ENCODE data around the gene ADRA2B. TPM values are rescaled to one million over a fixed set of nuclear protein-coding genes. Genes with fewer than 3 reads are reported as not detected.
"Not testable (repeated sequence)": the region's sequence is repeated elsewhere in the genome, so short reads cannot be mapped to it uniquely, and the experiment has no call there.

ADRA2B gene
- total RNA-seq, 2 experiments from 2014 or later = 0.30 to 0.54 TPM

DNA sequence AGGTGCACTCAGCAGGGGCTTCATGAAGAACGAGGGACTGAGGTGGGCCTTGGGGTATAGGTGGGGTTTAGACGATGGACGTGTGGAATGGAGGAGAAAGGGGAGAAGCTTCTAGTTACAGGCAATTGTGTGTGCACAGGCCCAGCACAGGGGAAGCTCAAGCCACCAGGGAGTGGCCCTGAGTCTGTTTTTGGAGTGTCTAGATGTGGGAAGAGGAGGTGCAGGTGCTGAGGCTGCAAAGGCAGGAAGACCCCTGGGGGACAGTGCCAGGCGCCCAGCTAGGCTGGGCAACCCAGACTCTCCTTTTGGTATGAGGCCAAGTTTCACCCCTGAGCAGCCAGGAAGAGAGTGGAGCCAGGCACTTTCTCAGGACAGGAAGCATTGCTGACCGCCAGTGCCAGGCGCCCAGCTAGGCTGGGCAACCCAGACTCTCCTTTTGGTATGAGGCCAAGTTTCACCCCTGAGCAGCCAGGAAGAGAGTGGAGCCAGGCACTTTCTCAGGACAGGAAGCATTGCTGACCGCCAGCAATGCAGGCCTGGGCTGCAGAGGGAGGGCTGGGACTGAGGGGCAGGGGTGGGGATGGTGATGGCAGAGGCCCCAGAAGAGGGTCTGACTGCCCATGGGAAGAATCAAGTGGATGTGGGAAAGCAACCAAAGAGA lies 31.4 kb downstream of the ADRA2B start:
- ATAC-seq; H3K9me3 Mint-ChIP-seq (ENCODE audit: low read depth); DNase-seq; H3K4me3 Mint-ChIP-seq; H3K27me3 Mint-ChIP-seq; H3K36me3 Mint-ChIP-seq (ENCODE audit: low read depth); CTCF ChIA-PET; H3K4me1 Mint-ChIP-seq; POLR2A ChIA-PET; H3K27ac Mint-ChIP-seq: not testable (repeated sequence)
- intact Hi-C loops (cut with DNase I, micrococcal nuclease) = loop anchor here in 1 of 2 experiments (2.0 kb wide), 1 partner anchor 20 kb away; no protein-coding TSS in a partner anchor

DNA sequence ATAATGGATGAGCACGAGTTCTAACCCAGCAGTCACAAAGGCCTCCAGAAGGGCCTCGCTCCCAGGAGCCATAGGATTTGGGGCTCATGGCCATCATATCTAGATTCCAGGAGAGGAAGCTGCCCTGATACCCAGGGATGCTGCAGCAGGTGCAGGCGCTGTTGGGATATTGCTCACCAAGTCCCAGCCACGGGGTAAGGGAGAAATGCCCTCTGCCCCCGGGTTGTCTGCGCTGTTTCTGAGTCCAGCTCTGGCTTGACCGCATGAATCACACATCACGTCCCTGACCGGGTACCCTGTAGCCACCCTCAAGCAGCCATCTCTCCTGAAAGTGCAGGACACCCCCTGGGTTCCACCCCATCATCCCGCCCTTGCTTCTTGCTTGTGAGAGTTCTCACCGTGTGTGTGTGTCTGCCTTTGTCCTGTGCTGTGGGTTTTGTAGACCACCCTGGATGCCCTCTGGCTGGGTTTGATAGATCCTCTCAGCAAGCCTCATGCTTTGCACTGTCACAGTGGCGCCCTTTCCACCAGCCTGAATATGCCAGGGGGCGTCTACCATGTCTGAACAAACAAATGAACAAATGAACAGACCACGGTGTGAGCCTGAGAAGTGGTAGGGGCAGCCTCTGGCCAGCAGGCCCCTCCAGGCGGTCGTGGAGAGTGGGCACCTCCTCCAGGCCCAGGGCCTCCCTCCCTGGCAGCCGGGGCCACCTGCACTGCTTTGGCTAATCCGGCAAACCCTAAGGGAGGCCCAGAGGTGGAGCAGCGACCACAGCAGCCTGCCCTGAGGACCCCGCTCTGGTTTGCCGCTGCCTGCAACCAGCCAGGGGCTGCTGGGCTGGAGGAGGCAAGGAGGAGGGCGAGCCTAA lies 32.1 kb downstream of the ADRA2B start:
- Mint-ChIP-seq H3K9me3 (ENCODE audit: low read depth) (peaks cover 1% of the 10 kb centered on the region), H3K4me3 (no peak overlapping the region), H3K4me1 (peaks cover 2% of the 10 kb centered on the region), H3K36me3 (ENCODE audit: low read depth) (no peaks in the 10 kb centered on the region), H3K27me3 (peaks cover 2% of the 10 kb centered on the region), H3K27ac (no peak overlapping the region)
- ChIA-PET CTCF (no interaction called here), POLR2A (no interaction called here)
- intact Hi-C loops (cut with DNase I, micrococcal nuclease) = loop anchor here in 1 of 2 experiments (2.0 kb wide), 1 partner anchor 21 kb away; no protein-coding TSS in a partner anchor
- DNase-seq = no peak
- no peak for ATAC-seq

DNA sequence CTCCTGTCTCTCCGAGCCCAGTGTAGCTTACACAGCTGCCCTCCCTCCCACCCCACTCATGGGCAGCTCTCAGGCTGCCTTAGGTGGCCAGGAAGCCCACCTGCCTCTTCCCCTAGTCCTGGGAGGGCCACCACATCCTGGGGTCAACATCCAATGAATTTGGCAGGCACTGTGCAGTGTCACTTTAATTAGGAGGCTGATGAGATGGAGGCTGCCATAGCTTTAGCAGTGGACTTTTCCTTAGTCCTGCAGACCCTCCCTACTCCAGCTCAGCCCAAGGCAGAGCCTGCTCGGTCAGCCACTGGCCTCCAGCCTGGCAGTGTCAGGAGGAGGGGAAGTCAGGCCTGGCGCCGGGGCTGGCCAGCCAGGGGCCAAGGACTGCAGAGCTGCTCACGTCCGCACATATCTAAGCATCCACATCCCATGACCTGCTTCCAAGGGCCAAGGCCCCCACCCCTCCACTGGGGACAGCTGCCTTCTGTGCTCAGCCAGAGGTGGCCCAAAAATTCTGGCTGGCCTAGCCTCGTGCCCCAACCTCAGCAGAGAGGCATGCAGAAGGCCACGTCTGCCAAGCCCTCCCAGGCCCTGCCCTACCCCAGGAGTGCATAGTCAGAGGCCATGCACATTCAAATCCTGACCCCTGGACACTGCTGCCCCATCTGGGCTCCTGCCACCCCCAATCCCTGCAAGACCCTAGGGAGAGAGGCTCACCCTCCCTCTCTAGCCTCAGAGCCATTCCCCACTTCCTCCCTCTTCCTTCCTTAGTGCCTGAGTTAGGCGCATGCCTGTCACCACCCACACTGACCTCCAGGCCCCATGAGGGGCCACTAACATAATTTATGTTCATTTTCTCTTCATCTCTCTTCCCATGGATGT lies 33.1 kb downstream of the ADRA2B start:
- peaks cover 2% of the 10 kb centered on the region for H3K4me1 Mint-ChIP-seq
- intact Hi-C loops (cut with DNase I, micrococcal nuclease) = no loop called here
- DNase-seq = no peak
- ChIA-PET CTCF (interaction anchor here (0.6 to 1.0 kb wide), 2 partner anchors 44 to 91 kb away, joined by 3 to 5 read pairs; no protein-coding TSS in a partner anchor), POLR2A (interaction anchor here (0.5 to 0.6 kb wide), 2 partner anchors 498 to 1013 kb away, joined by 3 to 4 read pairs; no protein-coding TSS in a partner anchor)
- H3K9me3 Mint-ChIP-seq (ENCODE audit: low read depth) = peaks cover 1% of the 10 kb centered on the region
- no peaks in the 10 kb centered on the region for H3K36me3 Mint-ChIP-seq (ENCODE audit: low read depth)
- H3K27ac Mint-ChIP-seq = no peak overlapping the region
- peaks cover 2% of the 10 kb centered on the region for H3K27me3 Mint-ChIP-seq
- ATAC-seq = no peak
- no peak overlapping the region for H3K4me3 Mint-ChIP-seq

DNA sequence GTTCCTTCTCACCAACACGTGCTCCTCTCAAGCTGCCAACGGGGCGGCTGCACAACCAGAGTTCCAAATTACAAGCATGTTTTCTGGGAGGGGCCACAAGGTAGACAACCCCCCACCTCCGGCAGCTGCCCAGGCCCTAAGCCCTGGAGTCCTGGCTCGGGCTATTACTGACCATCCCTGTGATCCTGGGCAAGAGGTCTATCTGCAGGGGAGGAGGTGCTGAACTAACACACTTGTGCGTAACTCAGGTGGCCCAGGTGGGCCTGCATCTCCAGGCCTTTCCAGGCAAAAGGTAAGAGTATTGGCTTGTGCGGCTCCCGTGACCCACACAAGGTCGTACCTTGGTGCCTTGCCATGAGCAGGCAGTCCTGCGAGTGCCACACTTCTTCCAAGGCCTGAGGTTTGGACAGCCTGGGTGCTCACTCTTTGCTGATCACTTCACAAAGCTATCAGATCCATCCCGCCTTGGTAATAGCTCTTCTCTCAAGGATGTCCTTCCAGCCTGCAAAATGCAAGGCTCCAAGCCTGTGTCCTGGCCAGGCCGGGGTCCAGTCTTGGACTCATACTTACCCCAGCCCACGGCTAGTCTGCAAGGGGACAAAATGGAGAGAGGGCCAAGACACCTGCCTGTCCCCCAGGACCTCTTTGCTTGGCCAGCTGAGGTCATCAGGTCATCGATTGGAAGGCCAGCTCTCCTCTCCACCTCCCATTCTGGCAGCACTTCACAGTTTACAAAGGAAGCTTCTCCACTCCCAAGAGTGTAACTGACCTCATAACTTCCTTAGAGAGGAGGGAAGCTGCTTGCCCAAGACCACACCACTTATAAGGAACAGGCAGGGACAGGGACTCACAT lies 33.9 kb downstream of the ADRA2B start:
- ChIA-PET POLR2A (interaction anchor here (0.5 to 0.6 kb wide), 2 partner anchors 499 to 1013 kb away, joined by 3 to 4 read pairs; no protein-coding TSS in a partner anchor), CTCF (interaction anchor here (0.6 to 1.0 kb wide), 2 partner anchors 44 to 90 kb away, joined by 3 to 5 read pairs; no protein-coding TSS in a partner anchor)
- H3K36me3 Mint-ChIP-seq (ENCODE audit: low read depth) = no peaks in the 10 kb centered on the region
- ATAC-seq = no peak
- peaks cover 1% of the 10 kb centered on the region for H3K9me3 Mint-ChIP-seq (ENCODE audit: low read depth)
- H3K4me1 Mint-ChIP-seq = peaks cover 2% of the 10 kb centered on the region
- intact Hi-C loops (cut with DNase I, micrococcal nuclease) = no loop called here
- H3K27me3 Mint-ChIP-seq = peaks cover 2% of the 10 kb centered on the region
- no peak overlapping the region for H3K27ac Mint-ChIP-seq
- no peak overlapping the region for H3K4me3 Mint-ChIP-seq
- DNase-seq = no peak

DNA sequence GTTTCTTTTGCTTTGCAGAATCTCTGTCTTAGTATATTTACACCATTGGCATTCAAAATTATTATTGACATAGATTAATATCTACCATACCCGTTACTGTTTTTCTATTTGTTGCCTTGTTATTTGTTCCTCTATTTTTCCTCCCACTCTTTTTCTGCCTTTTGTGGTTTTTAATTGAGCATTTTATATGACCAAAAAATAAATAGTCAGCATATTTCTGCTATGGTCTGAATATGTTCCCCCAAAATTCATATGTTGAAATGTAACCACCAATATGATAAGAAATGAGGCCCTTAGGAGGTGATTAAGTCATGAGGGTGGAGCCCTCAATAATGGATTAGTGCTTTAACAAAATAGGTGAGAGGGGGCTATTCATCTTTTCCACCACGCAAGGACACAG lies 35.3 kb downstream of the ADRA2B start:
- Mint-ChIP-seq H3K4me1 (no peaks in the 10 kb centered on the region), H3K27ac (no peak overlapping the region), H3K27me3 (peaks cover 2% of the 10 kb centered on the region), H3K4me3 (no peak overlapping the region), H3K36me3 (ENCODE audit: low read depth) (no peaks in the 10 kb centered on the region), H3K9me3 (ENCODE audit: low read depth) (no peaks in the 10 kb centered on the region)
- DNase-seq = no peak
- ChIA-PET CTCF (no interaction called here), POLR2A (no interaction called here)
- no peak for ATAC-seq
- intact Hi-C loops (cut with DNase I, micrococcal nuclease) = no loop called here

DNA sequence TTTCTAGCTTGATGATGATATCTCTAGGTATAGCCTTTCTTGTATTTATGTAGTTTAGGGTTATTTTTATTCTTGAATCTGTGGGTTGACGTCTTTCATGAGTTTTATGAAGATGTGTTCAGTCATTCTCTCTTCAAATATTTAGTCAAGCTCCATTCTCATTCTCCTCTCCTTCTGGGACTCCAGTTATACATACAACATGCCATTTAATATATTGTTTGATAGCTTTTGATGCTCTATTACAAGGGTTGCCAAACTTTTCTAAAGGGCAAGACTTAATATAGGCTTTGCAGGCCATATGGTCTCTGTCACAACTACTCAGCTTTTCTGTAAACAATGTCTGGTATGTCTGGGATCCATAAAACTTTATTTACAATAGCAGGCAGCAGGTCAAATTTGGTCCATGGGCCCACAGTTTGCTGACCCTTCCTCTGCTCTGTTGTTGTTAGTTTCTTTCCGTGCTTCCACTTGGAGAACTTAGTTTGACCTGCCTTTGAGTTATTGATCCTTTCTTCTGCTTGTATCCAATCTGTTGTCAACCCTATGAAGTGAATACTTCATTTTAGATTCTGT lies 41.1 kb downstream of the ADRA2B start:
- intact Hi-C loops (cut with DNase I, micrococcal nuclease) = no loop called here
- CTCF ChIA-PET = interaction anchor here (1.5 to 1.8 kb wide), 2 partner anchors 10 to 99 kb away, joined by 3 to 6 read pairs; no protein-coding TSS in a partner anchor
- Mint-ChIP-seq H3K4me1 (no peaks in the 10 kb centered on the region), H3K4me3 (no peak overlapping the region), H3K27ac (no peak overlapping the region), H3K27me3 (no peaks in the 10 kb centered on the region), H3K36me3 (ENCODE audit: low read depth) (no peaks in the 10 kb centered on the region), H3K9me3 (ENCODE audit: low read depth) (peaks cover 7% of the 10 kb centered on the region)
- DNase-seq = no peak
- ATAC-seq = no peak
- POLR2A ChIA-PET = interaction anchor here (0.6 kb wide), 1 partner anchor 136 kb away, joined by 3 read pairs; no protein-coding TSS in a partner anchor

DNA sequence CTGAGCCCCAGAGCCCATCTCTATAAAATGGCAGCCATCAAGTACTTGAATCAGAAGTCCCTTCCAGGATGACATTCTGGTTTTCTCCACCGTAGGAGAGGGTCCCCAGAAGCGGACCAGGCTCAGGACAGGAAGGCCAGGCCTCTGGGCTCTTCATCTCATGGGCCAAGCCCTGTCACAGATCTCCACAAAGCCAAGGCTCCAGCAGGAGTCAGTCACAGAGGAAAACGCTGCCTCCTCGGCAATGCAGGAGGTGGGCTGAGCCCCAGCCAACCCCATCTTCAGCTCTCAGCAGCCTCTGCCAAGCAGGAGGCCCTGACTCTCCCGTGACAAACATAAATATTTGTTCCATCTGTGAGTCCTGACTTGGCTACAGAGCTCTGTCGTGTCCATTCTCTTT lies 42.2 kb downstream of the ADRA2B start:
- CTCF ChIA-PET = interaction anchor here (0.6 to 1.8 kb wide), 3 partner anchors 9 to 100 kb away, joined by 3 to 6 read pairs (median 3); no protein-coding TSS in a partner anchor
- POLR2A ChIA-PET = no interaction called here
- peaks cover 7% of the 10 kb centered on the region for H3K9me3 Mint-ChIP-seq (ENCODE audit: low read depth)

DNA sequence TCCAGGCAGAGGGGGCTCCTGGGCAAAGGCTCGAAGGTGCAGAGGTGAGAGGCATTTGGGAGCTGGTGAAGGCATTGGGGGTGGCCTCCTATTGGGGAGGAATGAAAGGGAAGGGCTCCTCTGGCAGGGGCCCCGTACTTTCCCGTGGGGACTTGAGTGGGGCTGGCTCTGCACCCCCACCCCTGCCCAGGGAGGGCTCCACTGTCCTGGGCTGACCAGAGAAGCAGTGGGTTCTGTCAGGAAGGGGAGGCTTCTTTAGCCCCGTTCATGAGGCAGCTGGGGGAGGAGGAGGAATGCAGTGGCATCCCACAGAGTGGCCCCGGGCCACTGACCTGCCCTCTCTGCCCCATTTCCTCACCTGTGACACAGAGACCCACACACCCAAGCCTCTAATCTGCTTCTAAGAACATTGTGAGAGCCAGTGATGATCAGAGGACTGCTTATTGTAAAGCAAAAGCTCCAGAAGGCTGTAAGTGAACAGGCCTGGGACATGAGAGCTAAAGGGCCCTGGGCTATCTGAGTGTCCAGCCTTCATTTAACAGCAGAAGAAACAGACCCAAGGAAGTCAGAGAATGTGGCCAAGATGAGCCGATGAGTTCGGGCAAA lies 43.1 kb downstream of the ADRA2B start:
- CTCF ChIA-PET = interaction anchor here (1.8 kb wide), 1 partner anchor 101 kb away, joined by 6 read pairs; no protein-coding TSS in a partner anchor
- DNase-seq = no peak
- Mint-ChIP-seq H3K27ac (no peak overlapping the region), H3K4me1 (no peaks in the 10 kb centered on the region), H3K27me3 (no peaks in the 10 kb centered on the region), H3K9me3 (ENCODE audit: low read depth) (peaks cover 7% of the 10 kb centered on the region), H3K36me3 (ENCODE audit: low read depth) (no peaks in the 10 kb centered on the region), H3K4me3 (no peak overlapping the region)
- no peak for ATAC-seq
- intact Hi-C loops (cut with DNase I, micrococcal nuclease) = no loop called here
- POLR2A ChIA-PET = no interaction called here

More for the DNA sequence above, 42.2 kb downstream of the ADRA2B start:
- H3K4me1 Mint-ChIP-seq = no peaks in the 10 kb centered on the region
- no peaks in the 10 kb centered on the region for H3K36me3 Mint-ChIP-seq (ENCODE audit: low read depth)
- DNase-seq (no peak), ATAC-seq (no peak)
- no peak overlapping the region for H3K4me3 Mint-ChIP-seq
- no peak overlapping the region for H3K27ac Mint-ChIP-seq
- H3K27me3 Mint-ChIP-seq = no peaks in the 10 kb centered on the region
- intact Hi-C loops (cut with DNase I, micrococcal nuclease) = no loop called here

DNA sequence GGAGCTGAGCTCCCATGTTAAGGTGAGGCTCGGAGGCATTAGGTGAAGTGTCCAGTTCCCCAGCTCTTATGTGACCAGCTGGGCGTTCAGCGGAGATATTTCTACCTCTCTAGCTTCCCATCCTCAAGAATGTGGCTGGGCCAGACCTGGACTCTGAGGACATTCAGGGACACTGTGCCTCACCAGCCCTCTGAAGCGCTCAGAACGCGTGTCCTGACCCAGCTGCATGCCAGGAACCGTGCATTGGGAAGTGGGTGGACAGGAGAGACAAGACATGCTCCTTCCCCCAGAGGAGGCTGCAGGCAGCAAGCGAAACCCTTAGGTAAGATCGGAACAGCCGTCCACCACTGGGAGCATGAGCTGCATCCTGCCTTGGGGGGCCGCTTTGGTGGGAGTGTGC lies 43.6 kb downstream of the ADRA2B start:
- intact Hi-C loops (cut with DNase I, micrococcal nuclease) = no loop called here
- Mint-ChIP-seq H3K27ac (no peak overlapping the region), H3K27me3 (no peaks in the 10 kb centered on the region), H3K9me3 (ENCODE audit: low read depth) (peaks cover 7% of the 10 kb centered on the region), H3K36me3 (ENCODE audit: low read depth) (no peaks in the 10 kb centered on the region), H3K4me3 (no peak overlapping the region), H3K4me1 (no peaks in the 10 kb centered on the region)
- CTCF ChIA-PET = no interaction called here
- ATAC-seq (no peak), DNase-seq (no peak)
- POLR2A ChIA-PET = no interaction called here

DNA sequence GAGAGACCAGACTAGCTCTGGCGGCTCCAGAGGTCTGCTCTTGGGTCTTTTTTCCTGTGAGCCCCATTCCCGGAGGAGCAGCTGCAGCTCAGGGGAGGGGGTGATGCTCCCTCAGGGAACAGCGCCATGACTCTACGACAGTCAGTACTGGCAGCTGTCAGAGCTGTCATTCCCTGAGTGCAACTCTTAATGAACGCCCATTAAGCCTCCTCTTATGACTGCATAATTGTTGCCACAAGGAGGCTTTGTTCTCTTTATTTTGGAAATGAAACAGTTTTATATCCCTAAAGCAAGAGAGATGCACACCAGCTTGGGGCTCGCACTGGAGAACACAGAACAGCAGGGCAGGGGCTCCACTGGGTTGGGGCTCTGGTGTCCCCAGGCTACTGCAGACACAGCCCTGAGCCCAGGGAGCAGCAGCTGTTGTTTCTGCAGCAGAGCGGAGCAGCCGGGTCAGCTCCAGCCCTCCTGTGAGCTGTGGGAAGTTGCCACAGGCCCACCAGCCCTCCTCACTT lies 44.3 kb downstream of the ADRA2B start:
- H3K36me3 Mint-ChIP-seq (ENCODE audit: low read depth); POLR2A ChIA-PET; H3K27ac Mint-ChIP-seq; H3K4me3 Mint-ChIP-seq; DNase-seq; ATAC-seq; H3K9me3 Mint-ChIP-seq (ENCODE audit: low read depth); H3K27me3 Mint-ChIP-seq; H3K4me1 Mint-ChIP-seq; CTCF ChIA-PET; intact Hi-C loops (cut with DNase I, micrococcal nuclease): not testable (repeated sequence)

Data from activated CD4-positive, alpha-beta T cell treated with anti-CD3 and anti-CD28 coated beads for 36 hours (primary cell).